Measurements from ENCODE around the gene RGS11.
"Not testable (repeated sequence)": the region's sequence is repeated elsewhere in the genome, so short reads cannot be mapped to it uniquely, and the experiment has no call there.

RGS11 gene

DNA sequence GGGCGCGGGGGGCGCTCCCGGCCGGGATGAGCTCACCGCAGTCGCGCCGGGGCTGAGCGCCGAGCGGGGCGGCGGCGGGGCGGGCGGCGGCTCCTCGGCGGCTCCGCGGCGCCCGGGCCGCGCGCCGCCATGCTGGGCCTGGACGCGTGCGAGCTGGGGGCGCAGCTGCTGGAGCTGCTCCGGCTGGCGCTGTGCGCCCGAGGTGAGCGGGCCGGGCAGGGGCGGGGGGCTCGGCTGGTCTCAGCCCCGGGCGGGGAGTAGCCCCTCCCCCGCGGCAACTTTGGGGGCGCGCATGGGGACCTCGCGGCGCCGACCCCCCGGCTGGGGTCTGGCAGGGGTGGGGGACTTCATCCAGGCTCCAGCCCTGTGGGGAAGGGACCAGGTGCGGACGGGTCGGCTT lies 4.8 kb upstream of the RGS11 start, which contains the start of gene ARHGDIG:
ARHGDIG (plus strand) TSS at position 40 of the 400 bp plus-strand sequence; CDS start at position 130, 90 bp downstream.
- DNase-seq (ENCODE audit: low read depth) = no peak

DNA sequence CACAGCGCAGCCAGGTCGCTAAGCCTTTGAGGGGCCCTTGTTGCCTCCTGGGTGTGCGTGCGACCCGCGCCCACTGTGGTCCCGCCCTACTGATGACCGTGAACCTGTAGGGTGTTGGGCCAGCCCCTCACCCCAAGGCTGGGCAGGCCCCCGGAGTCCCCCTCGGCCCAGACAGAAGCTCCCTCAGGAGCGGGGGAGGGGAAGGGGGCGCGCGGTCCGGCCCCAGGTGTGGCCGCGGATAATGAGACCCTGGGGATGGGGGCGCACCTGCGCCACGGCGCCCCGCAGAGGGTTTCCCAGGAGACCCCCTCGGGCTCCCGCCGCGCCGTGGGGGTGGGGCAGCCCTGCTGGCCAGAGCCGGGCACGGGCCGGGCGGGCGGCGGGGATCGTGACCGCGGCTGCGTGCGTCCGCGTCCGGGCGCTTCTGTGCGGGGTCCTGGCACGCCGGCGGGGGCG lies 4.3 kb upstream of the RGS11 start:
- DNase-seq (ENCODE audit: low read depth) = no peak

DNA sequence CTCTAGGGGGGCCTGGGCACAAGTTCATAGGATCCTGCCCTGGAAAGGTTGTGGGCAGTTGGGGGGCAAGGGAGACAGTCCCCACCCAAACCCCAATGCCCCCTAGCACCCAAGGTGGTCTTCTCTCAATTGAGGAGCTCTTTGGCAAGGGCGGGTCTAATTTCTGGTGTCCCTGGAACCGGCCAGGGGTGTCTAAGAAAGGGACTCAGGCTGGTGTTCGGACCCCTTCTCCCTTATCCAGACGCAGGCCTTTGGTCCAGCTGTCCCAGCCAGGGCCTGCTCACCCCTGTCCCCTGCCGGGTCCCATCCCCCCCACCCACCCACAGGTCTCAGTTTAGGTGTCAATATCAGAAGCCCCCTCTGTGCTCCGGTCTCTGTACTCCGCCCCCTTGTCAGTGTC lies 3.8 kb upstream of the RGS11 start:
- no peak for DNase-seq (ENCODE audit: low read depth)

DNA sequence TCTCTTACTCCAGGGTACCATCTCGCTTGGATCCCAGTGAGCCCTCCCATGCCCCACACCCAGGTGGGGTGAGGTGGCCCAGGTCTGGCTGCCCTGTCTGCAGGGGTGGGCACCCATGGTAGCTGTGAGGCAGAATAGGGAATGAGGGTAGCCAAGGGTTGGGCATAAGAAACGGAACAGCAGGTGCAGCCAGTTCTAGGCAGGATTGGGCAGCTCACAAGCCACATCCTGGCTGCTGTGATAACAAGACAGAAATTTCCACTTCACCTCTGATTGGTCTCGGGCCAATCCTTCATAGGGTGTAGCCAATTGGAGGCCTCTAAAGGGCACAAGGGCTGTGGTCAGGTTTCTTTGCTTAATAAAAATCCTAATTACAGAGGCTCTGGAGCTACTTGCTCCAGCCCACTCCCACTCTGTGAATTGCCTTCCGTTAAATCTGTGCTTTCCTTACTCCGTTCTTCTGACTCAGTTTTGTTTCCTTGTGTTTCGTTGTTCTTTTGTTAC lies 3.2 kb upstream of the RGS11 start:
- DNase-seq (ENCODE audit: low read depth) = no peak

DNA sequence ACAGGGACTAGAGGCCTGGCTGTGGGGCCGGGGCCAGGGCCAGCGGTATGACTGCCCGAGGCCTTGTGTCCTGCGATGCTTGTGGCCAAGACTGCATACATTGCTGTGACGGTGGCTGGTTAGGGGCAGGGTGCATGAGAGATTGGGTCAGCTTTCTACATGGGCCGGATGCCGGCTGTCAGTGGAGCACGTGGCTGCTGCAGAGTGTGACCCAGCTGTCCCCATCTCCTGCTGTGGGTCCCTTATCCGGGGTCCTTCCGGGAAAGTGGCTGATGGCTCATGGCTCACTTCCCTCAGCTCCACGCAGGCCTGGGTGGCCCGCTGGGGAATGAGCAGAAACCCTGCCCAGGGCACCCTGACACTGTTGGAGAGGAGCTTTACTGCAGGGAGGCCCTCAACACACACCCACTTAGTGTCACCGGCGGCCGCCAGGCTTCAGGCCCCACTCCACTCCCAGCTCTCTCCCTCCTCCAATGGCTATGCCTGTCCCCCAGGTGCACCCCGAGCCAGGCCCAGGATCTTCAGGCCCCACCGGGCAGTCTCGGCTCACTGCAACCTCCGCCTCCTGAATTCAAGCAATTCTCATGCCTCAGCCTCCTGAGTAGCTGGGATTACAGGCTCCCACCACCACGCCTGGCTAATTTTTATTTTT lies 808 bp upstream of the RGS11 start:
- no peak for DNase-seq (ENCODE audit: low read depth)

DNA sequence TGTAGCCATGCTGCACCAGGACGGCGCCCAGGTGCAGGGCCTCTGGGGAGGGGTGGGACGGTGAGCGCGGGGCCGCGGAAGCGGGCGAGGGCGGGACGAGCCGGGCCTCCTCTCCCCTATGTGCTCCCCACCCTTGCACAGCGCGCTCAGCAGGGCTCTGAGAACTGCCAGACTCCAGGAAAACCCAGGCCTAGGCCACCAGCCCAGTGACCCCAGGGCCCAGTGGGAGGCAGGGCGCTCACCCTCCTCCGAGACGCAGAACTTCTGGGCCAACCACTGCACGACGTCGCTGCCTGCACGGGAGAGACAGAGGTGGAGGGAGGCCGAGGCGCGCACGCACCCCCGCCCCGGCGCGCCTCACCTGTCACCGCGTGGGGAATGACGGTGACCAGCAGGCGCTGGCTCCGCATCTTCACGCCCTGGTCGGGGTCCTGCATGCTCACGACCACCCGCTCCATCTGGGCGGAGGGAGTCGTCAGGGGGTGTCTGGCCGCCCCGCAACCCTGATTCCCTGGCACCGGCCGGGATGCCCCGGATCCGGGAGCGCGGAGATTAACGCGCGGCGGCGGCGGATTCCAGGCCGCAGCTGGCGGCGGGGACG lies 603 bp downstream of the RGS11 start:
- DNase-seq (ENCODE audit: low read depth) = no peak

DNA sequence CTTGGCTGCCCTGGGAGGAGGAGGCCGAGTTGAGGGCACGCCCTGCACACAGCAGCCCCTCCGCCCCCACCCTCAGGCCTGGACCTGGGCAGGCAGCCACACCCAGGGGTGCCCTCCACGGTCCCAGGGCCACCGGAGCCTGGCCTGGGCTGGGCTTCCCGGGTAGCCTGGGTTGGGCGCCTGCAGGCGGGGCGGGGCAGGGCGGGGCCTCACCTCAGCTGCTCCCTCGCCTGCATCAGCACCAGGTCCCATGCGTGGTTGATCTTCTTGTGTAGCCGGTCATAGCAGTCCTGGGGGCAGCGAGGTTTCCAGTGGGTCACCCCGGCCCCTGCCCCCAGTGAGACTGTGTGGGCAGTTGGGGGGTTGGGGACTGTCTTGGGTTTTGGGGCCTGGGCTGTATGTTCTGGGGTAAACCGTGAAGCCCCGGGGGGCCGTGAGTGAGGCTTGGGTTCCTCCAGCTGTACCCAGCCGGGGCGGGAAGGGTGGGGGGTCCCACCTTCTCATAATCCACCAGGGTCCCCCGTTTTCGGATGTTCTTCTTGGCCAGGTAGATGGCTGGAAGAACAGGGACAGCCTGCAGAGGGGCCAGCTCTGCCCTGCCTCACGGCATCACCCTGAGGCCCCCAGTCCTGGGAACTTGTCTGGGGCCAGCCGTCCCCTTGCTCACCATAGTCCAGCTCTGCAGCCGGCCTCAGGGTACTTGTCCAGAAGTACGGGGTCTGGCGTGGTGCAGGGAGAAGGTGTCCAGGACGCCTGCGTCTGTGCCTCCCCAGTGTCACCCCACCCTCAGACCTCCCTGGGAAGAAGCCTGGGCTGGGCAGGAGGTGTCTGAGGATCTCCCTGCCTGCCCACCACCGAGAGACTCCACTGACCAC lies 2.0 kb downstream of the RGS11 start:
- DNase-seq (ENCODE audit: low read depth) = no peak

DNA sequence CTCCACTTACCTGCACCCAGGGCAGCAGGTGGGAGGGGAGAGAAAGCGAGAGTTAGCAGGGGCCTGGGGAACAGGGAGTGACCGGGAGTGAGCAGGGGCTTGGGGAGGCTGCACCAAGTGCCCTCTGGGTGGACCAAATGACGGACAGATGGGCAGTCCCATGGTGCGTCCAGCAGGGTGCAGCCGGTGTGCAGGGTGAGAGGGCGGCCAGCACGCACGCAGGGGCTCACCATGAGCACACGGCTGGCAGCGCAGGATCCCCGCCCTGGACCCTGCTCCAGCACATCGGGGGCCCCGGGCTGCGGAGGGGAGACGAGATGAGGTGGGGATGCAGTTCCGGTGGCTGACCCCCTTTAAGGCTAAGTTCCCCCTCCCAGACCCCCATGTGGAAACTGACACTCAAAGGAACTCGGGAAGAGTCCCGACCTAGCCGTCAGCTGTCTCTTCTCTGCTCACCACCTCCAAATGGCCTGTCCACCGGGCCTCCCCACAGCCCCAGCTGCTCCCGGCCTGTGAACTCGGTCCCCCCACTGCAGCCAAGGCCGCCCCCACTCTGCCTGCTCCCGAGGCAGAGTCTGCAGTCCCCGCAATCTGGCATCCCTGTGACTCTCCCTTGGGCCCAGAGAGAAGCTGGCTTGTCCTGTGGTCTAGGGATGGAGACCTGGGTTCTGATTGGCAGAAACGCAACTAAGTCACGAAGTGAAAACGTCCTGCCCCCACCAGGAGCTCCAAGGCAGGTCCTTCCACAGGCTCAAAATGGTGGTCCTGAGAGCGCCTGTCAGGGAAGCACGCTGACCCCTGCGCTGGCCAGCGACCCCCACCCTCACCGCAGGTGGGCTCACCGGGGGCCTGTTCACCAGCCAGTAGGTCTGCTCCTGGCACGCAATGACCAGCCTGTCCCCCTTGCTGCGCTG lies 2.9 kb downstream of the RGS11 start:
- no peak for DNase-seq (ENCODE audit: low read depth)

DNA sequence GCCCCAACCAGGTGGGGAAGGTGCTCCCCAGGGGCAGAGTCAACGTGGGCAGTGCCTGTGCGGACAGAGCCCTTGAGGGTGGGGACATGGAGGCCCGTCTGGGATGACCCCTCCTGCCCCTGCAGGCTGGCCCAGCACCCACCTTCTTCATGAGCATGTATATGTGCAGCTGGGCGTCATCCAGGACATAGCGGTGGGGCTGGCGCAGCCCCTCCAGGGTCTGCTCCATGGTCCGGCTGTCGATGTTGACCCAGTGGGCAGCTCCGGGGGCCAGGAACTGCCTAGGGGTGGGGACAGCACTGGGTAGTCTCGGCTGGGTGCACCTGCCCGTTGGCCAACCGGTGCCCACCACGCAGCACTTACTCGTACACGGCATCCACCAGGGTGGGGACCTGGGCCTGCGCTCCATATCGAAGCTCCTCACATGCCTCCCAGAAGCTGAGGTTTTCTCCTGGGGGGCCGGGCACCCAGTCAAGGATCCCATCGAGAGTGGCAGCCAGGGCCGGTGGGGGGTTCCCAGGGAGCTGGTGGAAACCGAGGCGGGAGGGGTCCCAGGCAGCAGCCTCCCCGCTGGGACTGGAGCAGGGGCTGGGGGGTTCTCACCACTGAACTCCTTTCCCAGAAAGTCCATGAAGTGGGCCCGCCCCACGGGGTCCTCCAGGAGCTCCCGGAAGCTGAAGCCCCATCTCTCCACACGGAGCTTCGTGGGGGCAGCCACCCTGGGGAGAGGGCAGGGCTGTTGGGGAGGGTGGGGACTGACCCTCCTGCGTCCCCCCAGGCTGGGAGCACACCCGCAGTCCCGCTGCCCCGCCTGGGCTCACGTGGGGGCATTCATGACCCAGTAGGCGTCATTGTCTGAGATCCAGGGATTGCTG lies 5.1 kb downstream of the RGS11 start:
- no peak for DNase-seq (ENCODE audit: low read depth)

DNA sequence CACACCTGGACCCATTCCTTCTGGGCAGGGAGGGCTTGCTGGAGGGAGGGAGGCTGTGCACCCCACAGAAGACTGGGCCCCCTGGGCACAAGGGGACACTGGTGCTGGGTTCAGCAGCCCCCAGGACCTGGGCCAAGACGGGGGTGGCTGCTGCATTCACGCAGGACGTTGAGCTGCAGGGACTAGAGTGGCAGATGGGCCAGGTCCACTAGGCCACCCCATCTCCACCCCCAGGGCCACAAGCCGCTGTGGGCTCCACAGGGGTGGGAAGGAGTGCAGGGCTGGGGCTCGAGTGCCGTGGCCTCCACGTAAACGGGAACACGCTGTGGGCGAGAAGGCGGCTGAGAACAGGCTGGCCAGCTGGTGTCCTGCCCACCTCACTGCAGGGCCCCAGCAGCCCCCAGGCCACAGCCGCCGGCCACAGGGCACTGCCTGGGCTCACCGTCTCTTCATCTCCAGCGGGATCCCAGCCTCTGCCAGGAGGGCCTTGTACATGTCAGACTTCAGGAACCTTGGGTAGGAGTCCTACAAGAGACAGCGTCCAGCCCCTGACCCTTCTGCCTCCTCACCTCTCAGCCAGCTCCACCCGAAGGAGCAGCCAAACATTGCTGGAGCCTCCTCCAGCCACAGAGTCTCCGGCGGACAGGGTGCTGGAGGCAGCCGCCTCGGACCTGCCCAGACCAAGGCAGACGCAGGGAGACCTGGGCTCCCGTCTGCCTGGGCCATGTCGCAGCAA lies 6.5 kb downstream of the RGS11 start:
- no peak for DNase-seq (ENCODE audit: low read depth)

DNA sequence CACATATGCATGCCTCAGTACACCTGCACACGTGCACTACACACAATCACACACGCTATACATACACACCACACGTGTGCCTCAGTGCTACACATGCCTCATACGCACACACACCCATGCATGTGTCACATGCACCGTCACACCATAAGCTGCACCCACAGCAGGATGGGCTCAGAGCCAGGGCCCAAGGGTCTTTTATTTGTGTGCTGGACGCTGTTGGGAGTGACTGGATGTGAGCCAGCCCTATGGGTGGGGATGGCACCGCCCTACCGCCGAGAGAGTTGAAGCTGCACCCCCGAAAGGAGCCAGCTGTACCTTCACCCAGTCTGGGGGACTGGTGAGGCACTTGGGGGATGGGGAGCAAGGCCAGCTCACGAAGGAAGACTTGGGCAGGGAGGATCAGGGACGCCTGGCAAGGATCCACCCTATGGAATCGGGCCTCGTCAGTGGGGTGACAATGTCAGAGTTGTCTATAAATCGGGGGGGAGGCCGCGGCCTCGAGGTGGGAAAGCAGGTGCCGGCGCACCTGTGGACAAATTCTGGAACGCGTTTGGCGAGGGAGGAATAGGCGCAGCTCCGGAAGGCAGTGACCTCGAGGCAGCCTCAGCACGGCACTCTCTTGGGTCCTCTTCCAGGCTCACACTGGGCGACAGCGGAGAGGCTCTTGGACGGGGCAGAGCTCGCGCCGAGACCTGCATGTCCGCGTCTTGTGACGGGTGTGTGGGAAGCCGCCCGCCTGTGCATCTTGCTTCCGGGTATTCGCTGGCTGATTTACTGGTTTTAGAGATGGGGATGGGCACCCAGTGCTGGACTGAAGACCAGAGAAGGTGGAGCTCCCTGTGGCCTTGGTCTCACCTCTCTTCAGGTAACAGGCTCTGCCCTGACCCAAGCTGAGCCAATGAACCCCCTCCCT lies 7.3 kb downstream of the RGS11 start:
- no peak for DNase-seq (ENCODE audit: low read depth)

DNA sequence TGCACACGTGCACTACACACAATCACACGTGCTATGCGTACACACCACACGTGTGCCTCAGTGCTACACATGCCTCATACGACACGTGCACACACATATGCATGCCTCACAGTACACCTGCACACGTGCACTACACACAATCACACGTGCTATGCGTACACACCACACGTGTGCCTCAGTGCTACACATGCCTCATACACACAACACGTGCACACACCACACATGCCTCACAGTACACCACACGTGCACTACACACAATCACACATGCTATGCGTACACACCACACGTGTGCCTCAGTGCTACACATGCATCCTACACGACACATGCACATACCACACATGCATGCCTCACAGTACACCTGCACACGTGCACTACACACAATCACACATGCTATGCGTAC lies 8.2 kb downstream of the RGS11 start:
- DNase-seq (ENCODE audit: low read depth) = not testable (repeated sequence)

DNA sequence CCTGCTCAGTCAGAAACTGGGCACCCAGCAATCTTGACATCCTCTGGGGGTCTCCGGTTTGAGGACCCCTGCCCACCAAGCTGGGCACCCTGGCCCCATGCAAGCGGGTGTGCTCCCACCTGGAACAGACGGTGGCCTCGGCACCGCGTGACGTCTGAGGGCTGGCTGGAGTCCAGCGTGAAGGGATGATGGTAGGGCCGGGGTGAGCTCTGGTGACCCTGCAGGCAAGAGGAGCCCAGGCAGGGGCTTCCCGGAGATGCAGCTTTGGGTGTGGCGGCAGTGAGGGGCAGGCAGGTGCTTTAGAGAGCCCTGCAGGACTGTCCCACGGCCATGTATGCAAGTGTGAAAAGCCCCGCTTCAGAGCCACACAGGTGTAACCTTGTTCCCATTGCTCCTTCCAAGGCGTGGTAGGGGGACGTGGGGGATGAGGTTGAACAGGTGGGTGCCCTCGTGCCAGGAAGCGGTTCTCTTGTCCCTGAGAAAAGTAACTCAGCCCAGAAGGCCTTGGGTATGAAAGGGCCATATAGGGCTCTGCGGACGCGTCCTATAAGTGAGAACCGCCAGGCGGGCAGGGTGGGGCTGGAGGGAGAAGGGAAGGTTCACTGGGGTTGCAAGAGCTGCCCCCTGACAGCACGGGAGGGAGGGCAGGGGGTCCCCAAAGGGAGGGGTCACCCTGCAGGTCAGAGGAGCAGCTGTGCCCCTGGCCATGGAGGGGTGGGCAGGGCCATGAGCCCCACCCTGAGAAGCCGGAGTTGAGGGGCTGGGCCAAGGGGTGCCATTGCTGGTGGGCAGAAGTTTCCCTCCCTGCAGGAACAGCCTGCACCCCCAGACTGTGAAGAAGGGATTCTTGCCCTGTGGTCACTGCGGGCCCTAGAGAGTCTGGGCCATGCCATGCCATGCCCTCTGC lies 9.2 kb downstream of the RGS11 start:
- no peak for DNase-seq (ENCODE audit: low read depth)

DNA sequence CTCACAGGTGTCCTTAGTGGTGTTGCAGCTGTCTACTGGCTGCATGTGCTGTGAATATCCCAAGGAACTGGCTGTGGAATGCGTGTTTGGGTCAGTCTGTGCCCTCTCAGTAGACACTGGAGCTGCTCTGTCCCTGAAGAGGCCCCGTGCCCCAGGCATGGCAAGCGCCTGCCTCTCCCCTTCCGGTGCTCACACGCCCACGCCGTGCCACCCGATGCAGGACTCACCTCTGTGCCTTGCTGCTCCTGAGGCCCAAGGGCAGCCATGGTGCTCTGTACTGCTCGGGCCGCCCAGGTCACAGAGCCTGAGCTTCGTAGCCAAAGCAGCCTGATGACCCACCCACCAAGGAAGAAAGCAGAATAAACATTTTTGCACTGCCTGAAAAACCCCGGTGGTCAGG lies 10.0 kb downstream of the RGS11 start:
- no peak for DNase-seq (ENCODE audit: low read depth)

DNA sequence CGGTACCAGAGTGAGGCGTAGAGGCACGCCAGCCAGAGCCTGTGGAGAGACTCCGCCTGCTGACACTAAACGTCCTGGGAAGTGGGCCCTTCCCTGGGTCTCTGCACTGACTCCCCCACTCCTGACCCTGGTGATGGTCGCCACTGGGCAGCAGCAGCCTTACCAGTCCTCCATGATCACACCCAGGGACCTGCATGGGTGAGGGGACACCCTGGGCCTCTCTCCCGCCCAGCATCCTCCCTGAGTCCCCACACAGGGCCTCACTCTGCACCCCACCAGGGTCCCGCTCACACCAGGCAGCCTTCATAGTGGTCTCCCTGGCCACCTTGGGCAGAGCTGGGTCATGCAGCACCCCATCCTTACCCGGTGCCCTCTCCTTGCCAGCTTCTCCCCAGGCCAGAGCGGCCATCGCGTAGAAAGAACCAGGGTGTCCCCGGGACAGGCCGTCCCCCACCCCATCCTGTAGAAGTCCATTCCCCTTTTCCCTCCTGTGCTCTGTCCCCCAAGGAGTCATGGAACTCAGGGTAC lies 10.7 kb downstream of the RGS11 start:
- no peak for DNase-seq (ENCODE audit: low read depth)

DNA sequence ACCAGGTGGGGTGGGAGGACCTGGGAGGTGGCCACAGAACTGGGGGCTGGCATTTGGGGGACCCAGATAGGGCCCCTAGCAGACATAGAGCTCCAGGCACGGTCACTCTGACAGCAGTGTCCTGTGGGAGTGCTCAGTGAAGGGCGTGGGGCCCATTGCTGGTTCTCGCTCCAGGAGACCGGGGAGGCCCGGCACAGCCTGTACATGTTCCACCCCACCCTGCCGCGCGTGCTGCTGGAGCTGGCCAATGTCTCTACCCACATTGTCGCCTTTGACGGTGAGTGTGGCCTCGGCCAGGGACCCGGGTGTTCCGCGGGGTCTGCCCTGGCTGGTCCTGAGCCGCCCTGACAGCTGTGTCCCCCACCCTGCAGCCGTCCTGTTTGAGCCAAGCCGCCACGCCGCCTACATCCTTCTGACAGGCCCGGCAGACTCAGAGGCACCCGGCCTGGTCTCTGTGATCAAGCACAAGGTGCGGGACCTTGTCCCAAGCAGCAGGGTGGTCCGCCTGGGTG lies 11.2 kb downstream of the RGS11 start:
- no peak for DNase-seq (ENCODE audit: low read depth)

DNA sequence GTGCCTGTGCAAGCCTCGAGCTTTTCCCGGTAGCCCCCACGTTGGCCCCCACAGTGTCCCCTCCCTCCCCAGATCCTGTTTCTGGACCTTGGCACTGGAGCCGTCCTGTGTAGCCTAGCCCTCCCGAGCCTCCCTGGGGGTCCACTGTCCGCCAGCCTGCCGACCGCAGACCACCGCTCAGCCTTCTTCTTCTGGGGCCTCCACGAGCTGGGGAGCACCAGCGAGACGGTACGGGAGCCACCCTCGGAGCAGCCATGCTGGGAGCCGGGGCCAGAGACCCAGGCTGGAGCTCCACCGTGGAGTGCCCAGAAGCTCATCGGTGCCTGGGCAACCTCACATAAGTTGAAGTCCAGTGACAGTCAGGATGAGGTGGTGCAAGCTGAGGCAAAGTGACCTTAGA lies 11.8 kb downstream of the RGS11 start:
- no peak for DNase-seq (ENCODE audit: low read depth)
